CD4-positive, alpha-beta T cell treated with Interleukin-17A for 4 hours (primary cell): ENCODE measurements around the gene SPSB3.
"Not testable (repeated sequence)": the region's sequence is repeated elsewhere in the genome, so short reads cannot be mapped to it uniquely, and the experiment has no call there.

Experiments used
- DNase-seq: peaks from one replicate; pipeline ENCODE4 v3.0.0-alpha.2; 2020; ENCODE audit warnings: mixed read lengths

The SPSB3 gene

DNA sequence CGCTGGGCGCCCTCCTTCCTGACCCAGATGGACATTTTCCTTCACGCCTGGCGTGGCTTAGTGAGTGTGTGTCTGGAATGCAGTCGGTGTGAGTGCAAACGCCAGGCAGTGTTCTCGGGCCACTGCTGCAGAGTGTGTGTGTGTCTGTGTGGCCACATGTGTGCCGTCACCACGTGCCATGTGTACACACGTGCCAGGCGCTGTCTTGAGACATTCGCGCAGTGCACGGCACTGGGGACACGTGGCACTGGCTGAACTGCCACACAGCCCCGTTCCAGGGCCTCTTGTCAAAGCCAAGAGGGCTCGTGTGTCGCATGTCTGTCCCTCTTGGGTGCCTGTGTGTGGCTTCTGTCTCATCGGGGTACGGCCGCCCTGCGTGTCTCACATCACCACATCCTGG, 47.6 kb downstream of the SPSB3 start:
- DNase-seq = no peak

DNA sequence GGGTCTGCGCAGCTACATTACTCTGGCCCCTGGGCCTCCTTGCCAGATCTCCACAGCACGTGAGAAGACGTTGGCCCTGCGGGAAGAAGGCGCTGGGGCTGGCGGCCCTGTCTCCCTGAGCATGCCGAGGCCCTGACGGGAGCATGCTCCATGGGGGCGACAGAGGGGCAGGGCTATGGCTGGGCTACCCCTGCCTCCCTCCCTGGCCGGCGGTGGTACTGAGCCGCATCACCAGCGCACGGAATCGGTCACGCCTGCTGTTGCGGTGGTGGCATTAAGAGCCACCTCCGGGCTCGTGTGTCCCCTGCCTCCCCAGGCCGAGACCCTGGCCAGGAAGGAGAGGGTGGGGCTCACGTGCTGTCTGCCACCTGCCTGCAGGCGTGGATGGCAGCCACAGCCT, 48.2 kb downstream of the SPSB3 start:
- DNase-seq = no peak

DNA sequence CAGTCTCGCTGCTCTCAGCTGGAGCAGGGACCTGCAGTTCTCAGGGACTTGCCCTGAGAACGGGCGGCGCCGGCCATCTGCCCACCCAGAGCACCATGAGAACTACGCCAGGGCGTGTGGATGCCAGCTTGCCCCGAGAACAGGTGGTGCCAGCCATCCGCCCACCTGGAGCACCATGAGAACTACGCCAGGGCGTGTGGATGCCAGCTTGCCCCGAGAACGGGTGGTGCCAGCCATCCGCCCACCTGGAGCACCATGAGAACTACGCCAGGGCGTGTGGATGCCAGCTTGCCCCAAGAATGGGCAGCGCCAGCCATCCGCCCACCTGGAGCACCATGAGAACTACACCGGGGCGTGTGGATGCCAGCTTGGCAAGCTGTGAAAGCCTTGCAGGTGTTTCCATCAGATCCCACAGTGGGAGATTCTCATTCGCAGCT, 49.8 kb downstream of the SPSB3 start:
- DNase-seq = not testable (repeated sequence)

DNA sequence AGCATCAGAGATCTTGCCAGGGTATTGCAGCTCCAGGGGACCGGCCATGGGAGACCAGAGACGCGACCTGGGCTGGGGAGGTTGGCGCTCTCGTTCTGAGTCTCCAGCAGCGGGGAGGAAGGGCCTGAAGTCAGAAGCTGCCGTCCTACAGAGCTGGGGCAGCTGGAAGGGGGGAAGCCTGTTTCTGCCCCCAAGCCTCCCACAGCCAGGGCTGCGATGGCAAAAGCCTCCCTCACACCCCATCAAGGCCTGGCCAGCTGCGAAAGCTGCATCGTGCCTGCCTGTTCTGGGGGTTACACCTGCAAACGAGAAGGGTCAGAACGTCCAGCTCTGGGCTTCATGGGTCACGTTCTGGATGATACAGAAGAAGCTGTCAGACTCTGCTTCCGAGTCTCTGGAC, 50.3 kb downstream of the SPSB3 start:
- DNase-seq = no peak

DNA sequence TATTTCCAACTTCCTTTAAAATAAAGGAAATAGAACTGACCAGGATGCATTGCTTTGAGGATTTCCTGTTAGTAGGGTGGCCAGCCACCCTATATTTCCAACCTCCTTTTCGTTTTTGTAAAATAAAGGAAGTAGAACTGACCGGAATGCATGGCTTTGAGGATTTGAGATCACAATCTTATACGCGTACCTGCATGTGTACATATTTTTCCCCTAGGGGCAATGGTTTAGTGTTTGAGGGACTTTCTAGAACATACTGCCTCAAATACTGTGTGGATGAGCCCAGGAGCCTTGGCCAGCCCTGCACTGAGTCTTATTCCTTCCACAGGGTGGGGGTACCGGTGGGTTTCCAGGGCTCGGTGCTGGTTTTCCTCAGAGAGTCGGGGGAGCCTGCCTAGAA, 50.8 kb downstream of the SPSB3 start:
- no peak for DNase-seq

DNA sequence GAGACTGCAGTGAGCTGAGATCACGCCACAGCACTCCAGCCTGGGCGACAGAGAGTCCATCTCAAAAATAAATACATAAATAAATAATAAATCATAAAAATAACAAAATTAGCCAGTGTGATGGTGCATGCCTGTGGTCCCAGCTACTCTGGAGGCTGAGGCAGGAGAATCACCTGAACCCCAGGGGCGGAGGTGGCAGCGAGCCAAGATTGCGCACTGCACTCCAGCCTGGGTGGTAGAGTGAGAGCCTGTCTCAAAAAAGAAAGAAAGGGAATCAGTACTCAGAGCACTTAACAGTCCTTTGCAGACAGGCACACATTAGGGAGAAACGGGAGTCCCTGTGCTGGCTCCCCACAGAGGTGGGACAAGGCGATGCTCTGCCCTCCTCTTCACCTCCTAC, 51.3 kb downstream of the SPSB3 start:
- DNase-seq = no peak

DNA sequence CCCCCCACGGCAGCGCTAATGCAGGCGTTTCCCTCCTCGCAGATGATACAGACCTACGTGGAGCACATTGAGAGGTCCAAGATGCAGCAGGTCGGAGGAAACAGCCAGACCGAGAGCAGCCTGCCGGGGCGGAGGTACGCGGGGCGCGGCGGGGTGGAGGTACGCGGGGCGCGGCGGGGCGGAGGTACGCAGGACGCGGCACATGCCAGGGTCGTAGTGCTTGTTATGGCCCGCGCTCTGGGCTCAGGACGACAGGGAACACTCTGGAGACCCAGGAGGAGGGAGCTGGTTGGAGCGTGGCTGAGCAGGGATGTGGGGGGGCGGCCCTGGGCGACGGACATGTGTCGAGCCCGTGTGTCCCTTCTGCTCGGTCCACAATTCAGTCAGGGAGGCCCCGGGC, 52.9 kb downstream of the SPSB3 start:
- DNase-seq = no peak

DNA sequence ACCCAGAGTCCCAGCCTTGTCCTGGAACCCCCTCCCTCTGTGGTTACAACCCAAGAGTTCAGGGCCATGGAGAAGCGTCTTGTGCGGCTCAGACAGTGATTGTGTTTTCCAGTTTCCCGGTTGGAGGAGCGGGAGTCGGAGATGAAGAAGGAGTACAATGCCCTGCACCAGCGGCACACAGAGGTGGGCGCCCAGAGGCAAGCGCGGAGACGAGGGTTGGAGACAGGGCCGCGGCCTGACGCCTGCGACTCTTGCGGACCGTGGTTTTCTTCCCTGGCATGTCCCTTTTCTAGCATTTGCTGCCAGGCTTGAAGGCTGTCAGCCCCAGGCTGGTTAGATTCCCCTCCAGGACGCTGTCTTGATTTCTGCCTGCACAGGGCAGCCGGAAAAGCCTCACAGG, 53.3 kb downstream of the SPSB3 start:
- DNase-seq = no peak

DNA sequence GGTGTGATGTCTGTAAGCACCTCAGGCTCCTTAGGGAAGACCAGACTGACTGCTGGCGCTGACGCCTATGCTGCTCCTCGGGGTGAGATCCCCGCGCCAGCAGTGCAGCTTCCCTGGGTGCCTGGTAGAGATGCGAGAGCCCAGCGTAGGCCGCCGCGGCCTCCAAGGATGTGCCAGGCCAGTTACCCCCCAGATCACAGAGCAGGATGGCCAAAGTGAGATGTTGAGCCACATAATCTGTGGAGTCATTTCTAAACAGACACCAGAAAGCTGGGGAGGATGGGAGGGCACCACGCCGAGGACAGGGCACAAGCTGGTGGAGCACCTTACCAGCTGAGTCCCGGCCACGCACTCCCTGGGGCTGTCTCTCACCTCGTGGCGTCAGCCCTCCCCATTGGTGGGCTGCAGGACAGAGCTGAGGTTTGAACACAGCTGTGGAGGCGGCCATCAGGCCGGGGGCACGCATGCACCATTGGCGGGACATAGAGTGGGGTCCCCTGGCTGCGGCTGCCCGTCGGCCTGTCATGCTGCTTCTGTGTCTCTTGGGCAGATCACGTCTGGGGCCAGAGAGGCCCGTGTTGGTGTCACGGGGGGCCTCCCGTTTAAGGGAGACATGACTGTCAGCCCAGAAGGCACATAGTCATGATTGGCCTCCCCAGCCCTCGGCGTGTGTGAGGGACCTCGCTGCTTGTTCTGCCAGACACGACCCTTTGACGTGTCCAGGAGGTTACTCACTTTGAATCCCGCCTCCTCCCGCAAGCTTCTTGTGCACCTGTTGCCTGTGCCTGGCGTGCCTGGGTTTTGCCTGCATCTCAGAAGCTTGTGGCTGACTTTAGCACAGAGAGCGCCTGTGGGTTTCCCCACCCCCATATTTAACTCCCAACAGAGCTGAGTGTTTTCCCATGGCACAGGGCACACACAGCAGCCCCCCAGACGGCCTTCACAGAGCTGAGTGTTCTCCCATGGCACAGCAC, 54.4 kb downstream of the SPSB3 start:
- DNase-seq = no peak
